ENCODE data around the gene SEMA3F. TPM values are rescaled to one million over a fixed set of nuclear protein-coding genes. Genes with fewer than 3 reads are reported as not detected.

SEMA3F gene
- polyA plus RNA-seq, 1 experiment = 14.7 TPM

DNA sequence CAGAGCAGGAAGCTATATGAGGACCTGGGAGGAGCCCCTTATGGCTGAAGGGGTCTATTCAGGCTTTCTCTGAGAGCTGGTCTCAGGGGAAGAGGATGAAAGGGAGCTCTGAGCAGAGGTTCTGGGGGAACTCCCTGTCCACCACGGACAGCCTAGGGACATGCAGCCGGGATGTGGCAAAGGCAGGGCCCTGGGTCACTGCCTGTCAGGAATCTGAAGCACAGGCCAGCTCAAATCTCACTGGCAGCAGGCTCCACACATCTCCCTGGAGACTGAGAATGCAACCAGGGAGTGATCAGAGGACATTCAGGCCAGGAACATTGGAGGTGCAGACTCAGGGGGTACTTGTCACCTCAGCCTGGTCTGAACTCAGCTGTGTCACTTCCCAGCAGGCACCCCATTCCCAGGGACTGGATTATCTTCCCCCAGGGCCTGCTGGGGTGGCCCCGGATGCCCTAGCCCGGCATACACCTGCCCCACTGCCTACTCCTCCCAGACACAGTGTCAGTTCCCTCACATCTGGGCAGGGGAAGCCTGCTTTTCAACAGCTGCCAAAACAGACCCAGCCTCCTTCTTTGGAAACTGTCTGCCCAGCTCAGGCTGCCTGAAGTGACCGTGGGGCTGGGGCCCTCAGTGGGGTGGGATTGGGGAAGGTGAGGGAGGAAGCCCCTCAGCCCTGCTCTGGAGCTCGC is 18.3 kb upstream of the SEMA3F start:
- Histone ChIP-seq H3K9me3 (ENCODE audit: control insufficient read depth, insufficient read depth, low read length) (no peaks in the 10 kb centered on the region), H3K4me3 (ENCODE audit: low read depth, low read length) (no peak overlapping the region), H3K27ac (ENCODE audit: low read depth, low read length) (no peak overlapping the region), H3K27me3 (ENCODE audit: control insufficient read depth, insufficient read depth, low read length) (peaks cover 8% of the 10 kb centered on the region)
- no peak for DNase-seq (ENCODE audit: low read depth, low spot score)
- ChIA-PET POLR2A (no interaction called here), CTCF (interaction anchor here (0.5 to 0.6 kb wide), 3 partner anchors 13 to 110 kb away, joined by 3 read pairs; no protein-coding TSS in a partner anchor)
- TF ChIP-seq, protein P1, sequence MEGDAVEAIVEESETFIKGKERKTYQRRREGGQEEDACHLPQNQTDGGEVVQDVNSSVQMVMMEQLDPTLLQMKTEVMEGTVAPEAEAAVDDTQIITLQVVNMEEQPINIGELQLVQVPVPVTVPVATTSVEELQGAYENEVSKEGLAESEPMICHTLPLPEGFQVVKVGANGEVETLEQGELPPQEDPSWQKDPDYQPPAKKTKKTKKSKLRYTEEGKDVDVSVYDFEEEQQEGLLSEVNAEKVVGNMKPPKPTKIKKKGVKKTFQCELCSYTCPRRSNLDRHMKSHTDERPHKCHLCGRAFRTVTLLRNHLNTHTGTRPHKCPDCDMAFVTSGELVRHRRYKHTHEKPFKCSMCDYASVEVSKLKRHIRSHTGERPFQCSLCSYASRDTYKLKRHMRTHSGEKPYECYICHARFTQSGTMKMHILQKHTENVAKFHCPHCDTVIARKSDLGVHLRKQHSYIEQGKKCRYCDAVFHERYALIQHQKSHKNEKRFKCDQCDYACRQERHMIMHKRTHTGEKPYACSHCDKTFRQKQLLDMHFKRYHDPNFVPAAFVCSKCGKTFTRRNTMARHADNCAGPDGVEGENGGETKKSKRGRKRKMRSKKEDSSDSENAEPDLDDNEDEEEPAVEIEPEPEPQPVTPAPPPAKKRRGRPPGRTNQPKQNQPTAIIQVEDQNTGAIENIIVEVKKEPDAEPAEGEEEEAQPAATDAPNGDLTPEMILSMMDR (IDR thresholded peaks at IDR 0.05; ENCODE audit: low read depth, low read length) = no peak

GRCh38 chr3:50137531-50137930 is 17.6 kb upstream of the SEMA3F start:
- TF ChIP-seq, protein P1 (IDR thresholded peaks at IDR 0.05; ENCODE audit: low read depth, low read length) = no peak
- peaks cover 8% of the 10 kb centered on the region for H3K27me3 ChIP-seq (ENCODE audit: control insufficient read depth, insufficient read depth, low read length)
- ChIA-PET CTCF (interaction anchor here (1.3 to 1.8 kb wide), 2 partner anchors 52 to 57 kb away, joined by 4 to 5 read pairs; no protein-coding TSS in a partner anchor), POLR2A (no interaction called here)
- H3K9me3 ChIP-seq (ENCODE audit: control insufficient read depth, insufficient read depth, low read length) = no peaks in the 10 kb centered on the region
- no peak overlapping the region for H3K27ac ChIP-seq (ENCODE audit: low read depth, low read length)
- H3K4me3 ChIP-seq (ENCODE audit: low read depth, low read length) = no peak overlapping the region
- no peak for DNase-seq (ENCODE audit: low read depth, low spot score)

DNA sequence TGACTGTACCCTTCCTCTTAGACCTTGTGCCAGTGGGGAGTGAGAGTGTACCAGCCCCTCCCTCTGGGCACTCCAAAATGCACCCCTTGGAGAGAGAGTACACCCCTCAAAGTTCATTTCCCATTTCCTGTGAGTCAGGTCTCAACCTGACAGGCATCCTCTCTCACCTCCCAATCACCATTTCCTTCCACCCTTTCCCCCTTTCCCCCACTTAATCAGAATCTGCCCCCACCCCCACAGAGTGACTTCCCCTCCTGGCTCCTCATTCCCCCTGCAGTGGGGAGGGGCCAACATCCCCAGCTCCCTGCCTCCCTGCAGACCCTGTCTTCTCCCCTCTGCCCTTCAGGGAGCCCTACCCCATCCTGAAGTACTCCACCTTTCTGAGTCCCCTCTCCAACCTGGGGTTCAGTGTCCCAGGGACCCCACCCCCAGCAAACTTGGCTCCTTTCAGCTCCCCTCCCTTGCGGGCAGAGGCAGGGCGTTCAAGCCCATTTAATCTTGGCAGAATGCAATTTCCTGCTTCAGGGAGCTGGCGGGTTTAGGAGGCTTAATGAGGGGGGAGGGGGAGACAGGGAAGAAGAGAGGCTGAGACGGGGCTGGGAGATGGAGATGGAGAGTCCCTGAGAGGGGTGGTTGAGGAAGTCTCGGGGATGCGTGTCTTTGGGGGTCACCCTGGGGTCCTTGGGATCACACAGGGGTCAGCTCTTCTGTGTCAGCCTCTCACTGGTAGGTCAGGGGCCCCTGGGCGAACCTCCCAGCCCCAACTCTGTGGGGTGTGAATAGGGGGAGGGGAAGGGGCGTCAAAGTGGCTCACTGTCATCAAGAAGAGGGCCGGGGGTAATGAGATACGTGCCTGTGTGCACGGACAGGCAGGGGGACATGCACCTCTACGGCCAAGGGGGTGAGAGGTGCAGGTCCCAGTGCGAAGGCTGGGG is 16.6 kb upstream of the SEMA3F start:
- ChIA-PET CTCF (interaction anchor here (1.3 to 1.8 kb wide), 2 partner anchors 51 to 56 kb away, joined by 4 to 5 read pairs; no protein-coding TSS in a partner anchor), POLR2A (no interaction called here)
- Histone ChIP-seq H3K27me3 (ENCODE audit: control insufficient read depth, insufficient read depth, low read length) (peaks cover 8% of the 10 kb centered on the region), H3K4me3 (ENCODE audit: low read depth, low read length) (no peak overlapping the region), H3K9me3 (ENCODE audit: control insufficient read depth, insufficient read depth, low read length) (no peaks in the 10 kb centered on the region), H3K27ac (ENCODE audit: low read depth, low read length) (no peak overlapping the region)
- TF ChIP-seq, protein P1 (IDR thresholded peaks at IDR 0.05; ENCODE audit: low read depth, low read length) = no peak
- no peak for DNase-seq (ENCODE audit: low read depth, low spot score)

DNA sequence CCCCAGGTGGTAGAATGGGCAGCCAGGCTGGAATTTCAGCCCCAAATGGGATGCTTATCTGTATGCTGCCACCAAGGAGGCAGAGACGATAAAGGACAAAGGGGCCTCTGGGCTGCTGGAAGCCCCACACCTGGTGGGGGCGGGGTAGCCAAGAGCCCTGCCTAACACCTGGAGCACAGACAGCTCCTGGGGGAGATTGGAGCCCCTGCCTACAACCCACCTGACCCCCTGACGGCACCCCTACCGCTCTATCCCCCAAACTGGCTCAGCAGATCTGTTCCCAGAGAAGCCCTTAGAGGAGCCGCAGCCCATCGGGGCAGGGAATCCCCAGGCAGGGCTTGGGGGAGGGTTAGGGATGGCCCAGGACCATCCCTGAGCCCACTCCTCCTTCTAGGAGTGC is 15.8 kb upstream of the SEMA3F start:
- H3K27me3 ChIP-seq (ENCODE audit: control insufficient read depth, insufficient read depth, low read length) = peaks cover 4% of the 10 kb centered on the region
- no peak overlapping the region for H3K27ac ChIP-seq (ENCODE audit: low read depth, low read length)
- no peaks in the 10 kb centered on the region for H3K9me3 ChIP-seq (ENCODE audit: control insufficient read depth, insufficient read depth, low read length)
- no peak overlapping the region for H3K4me3 ChIP-seq (ENCODE audit: low read depth, low read length)
- POLR2A ChIA-PET = no interaction called here
- CTCF ChIA-PET = no interaction called here
- DNase-seq (ENCODE audit: low read depth, low spot score) = no peak
- TF ChIP-seq, protein P1 (IDR thresholded peaks at IDR 0.05; ENCODE audit: low read depth, low read length) = no peak

Data from AG04450 (cell line).